ENCODE measurements around the gene SNRNP35.

GRCh38 chr12:123435636-123436016 is 22.3 kb upstream of the SNRNP35 start:
- TF ChIP-seq POLR2A (IDR thresholded peaks at IDR 0.05), result no peak
- TF ChIP-seq EP300 (IDR thresholded peaks at IDR 0.05), result no peak
- no peak for TF ChIP-seq CTCF (IDR thresholded peaks at IDR 0.05)
